T-helper 17 cell (primary cell): ENCODE measurements around the gene MAP3K5. TPM values are rescaled to one million over a fixed set of nuclear protein-coding genes. Genes with fewer than 3 reads are reported as not detected.
"Not testable (repeated sequence)": the region's sequence is repeated elsewhere in the genome, so short reads cannot be mapped to it uniquely, and the experiment has no call there.

Experiments
- ATAC-seq: fragments of 150-1000 bp; cut with Tn5 transposase; 2 replicates; pipeline ENCODE4 v1.10.0; 2021; ENCODE audit warnings: mild to moderate bottlenecking, moderate library complexity
- DNase-seq, 3 donors: peaks; one replicate each; pipeline versions ENCODE4 v3.0.0 to v3.0.0-alpha.2; 2020 to 2021
- H3K9me3 ChIP-seq: one replicate; pipeline ENCODE4 v1.7.0; 2013; ENCODE audit warnings: low read length, mild to moderate bottlenecking; ENCODE audit not compliant: control insufficient read depth, poor library complexity, severe bottlenecking
- H3K27ac Mint-ChIP-seq: one replicate; pipeline ENCODE4 v1.8.0; 2022; ENCODE audit warnings: mild to moderate bottlenecking, moderate library complexity, mixed read lengths
- H3K27me3 Mint-ChIP-seq: one replicate; pipeline ENCODE4 v1.8.0; 2022; ENCODE audit warnings: mixed read lengths
- H3K36me3 Mint-ChIP-seq: one replicate; pipeline ENCODE4 v1.8.0; 2022; ENCODE audit warnings: low read depth, mixed read lengths
- H3K4me1 Mint-ChIP-seq: one replicate; pipeline ENCODE4 v1.8.0; 2022; ENCODE audit warnings: mild to moderate bottlenecking, mixed read lengths
- H3K4me3 Mint-ChIP-seq: one replicate; pipeline ENCODE4 v1.8.0; 2022; ENCODE audit warnings: mild to moderate bottlenecking, moderate library complexity, mixed read lengths
- total RNA-seq, 4 donors: library from RNA in 2 of 4; stranded (reverse) in 2 of 4; gene quantifications; one replicate each; pipeline ENCODE4 v1.2.3 and lab custom pipeline; 2022 to 2026

Gene MAP3K5
- total RNA-seq, 2 donors from 2014 or later = 35.6 to 40.3 TPM

GRCh38 chr6:136598048-136598447 lies 194.2 kb downstream of the MAP3K5 start:
- Mint-ChIP-seq H3K27me3 (no peaks in the 10 kb centered on the region), H3K4me1 (peaks cover 35% of the 10 kb centered on the region), H3K4me3 (no peak overlapping the region), H3K27ac (no peak overlapping the region), H3K36me3 (peaks cover 11% of the 10 kb centered on the region)
- H3K9me3 ChIP-seq = no peaks in the 10 kb centered on the region
- ATAC-seq (no peak), DNase-seq (no peak)

DNA sequence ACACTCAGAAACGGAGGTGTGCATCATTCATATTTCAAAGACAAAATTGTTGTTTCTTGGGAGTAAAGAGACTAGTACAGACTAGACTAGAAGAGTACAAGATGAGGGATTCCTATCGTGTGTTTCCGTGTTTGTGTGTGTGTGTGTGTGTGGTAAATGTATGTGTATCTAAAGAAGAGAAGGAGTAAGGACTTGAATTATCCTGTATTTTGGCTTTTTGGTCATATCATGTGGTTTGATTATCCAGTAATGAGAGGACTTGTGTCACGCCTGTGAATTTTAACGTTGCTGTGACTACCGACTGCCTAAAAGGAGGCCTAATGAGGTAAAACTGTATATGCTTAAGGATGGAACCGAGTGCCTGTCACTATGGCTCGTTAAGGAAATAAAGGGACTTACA lies 197.6 kb downstream of the MAP3K5 start:
- peaks cover 38% of the 10 kb centered on the region for H3K4me1 Mint-ChIP-seq
- ATAC-seq (no peak), DNase-seq (no peak)
- H3K27ac Mint-ChIP-seq = peak overlapping the region; percentile 59
- peaks cover 16% of the 10 kb centered on the region for H3K36me3 Mint-ChIP-seq
- peak overlapping the region; percentile 67 for H3K4me3 Mint-ChIP-seq
- H3K27me3 Mint-ChIP-seq = no peaks in the 10 kb centered on the region
- no peaks in the 10 kb centered on the region for H3K9me3 ChIP-seq

DNA sequence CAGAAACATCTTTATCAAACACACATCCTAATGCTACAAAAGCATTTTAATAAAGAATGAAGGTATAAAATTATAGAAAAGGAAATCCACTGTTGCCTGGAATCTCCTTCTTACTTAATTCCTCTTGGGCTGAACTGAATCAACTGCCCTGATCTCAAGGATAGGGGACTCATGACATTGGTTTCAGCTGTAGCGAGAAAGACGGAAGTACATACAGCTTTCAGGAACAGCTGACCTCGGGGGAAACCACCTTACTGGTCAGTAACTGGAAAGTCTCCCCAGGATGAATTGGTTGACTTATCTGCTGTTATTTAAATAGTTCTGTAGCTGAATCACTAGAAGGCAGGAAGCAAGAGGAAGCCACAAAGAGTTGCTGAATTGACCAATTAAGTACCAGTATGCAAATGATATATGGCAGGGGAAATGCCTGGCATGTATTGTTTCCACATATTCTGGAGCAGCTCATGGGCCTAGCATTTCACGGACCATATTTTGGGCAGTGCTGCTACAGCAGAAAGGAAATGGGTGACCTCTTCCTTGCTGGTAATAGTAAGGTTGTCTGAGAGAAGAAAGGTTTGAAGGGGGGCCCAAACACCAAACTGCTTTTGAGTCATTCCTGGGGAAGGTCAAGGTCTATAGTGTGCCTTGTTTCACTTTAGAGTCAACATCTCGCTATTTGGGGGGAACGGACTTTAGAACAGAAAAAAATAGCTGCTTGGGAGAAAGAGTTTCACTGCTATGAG lies 198.4 kb downstream of the MAP3K5 start:
- Mint-ChIP-seq H3K36me3 (peaks cover 16% of the 10 kb centered on the region), H3K4me3 (peak overlapping the region; percentile 67), H3K27ac (peak overlapping the region; percentile 59), H3K27me3 (no peaks in the 10 kb centered on the region), H3K4me1 (peaks cover 38% of the 10 kb centered on the region)
- H3K9me3 ChIP-seq = no peaks in the 10 kb centered on the region
- ATAC-seq (peak; percentile 91), DNase-seq (no peak)

DNA sequence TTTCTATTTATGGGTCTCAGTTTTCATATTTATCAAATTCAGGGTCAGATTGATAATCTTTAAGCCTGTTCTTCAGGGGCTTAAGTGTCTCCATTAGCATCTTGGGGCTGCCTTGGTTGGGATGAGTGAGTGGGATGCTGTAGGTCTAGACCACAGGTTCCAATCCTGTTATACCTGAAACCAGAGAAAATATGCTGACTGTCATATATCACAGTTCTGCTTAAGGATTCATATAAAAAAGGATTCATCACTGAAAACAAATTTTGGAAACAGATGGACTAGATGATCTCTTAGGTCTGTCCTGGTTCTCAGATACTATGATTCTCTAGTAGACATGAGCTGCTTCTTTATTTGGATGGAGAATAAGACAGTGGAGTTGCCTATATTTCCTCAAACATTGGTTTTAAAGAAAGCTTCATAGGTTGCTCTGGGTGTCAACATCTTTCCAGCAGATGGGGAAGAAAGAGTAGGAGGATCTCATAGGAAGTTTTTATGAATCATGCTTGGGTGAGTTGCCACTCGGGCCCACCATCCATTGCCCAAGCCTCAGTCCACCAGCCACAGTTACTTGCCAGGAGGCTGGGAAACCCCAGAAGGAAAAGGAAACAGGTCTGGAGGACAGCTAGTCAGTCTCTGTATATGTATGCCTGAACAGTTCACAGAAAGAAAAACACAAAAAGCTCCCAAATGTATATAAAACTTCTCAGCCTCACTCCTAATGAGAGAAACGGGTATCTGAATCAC lies 199.2 kb downstream of the MAP3K5 start:
- Mint-ChIP-seq H3K27ac (peak overlapping the region; percentile 59), H3K4me1 (peaks cover 37% of the 10 kb centered on the region), H3K27me3 (no peaks in the 10 kb centered on the region), H3K4me3 (no peak overlapping the region), H3K36me3 (peaks cover 16% of the 10 kb centered on the region)
- ATAC-seq (no peak), DNase-seq (no peak)
- H3K9me3 ChIP-seq = no peaks in the 10 kb centered on the region

DNA sequence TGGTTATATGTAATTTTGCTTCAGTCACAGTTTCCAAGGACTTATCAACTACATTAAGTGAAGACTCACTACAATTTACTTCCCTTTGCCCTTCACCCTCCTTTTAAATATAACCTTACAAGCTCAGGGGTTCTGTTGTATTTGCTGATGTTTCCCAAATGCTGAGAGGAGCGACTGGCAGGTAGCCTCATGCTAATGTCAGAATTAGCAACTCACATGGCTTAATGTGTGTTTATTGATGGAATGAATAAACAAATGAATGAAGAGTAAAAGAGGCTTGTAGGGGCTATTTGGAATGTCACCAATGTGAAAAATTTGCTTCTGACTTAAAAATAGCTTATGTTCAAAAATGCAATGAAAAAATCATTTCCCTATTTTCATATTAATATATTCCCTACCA lies 200.7 kb downstream of the MAP3K5 start:
- Mint-ChIP-seq H3K27ac (no peak overlapping the region), H3K4me1 (peaks cover 35% of the 10 kb centered on the region), H3K27me3 (no peaks in the 10 kb centered on the region), H3K4me3 (no peak overlapping the region), H3K36me3 (peaks cover 14% of the 10 kb centered on the region)
- H3K9me3 ChIP-seq = no peaks in the 10 kb centered on the region
- ATAC-seq = no peak
- no peak for DNase-seq

- peaks cover 27% of the 10 kb centered on the region for H3K4me1 Mint-ChIP-seq
- H3K36me3 Mint-ChIP-seq, H3K4me3 Mint-ChIP-seq, H3K27ac Mint-ChIP-seq, DNase-seq, H3K9me3 ChIP-seq, H3K27me3 Mint-ChIP-seq, ATAC-seq: not testable (repeated sequence)
Observed at GRCh38 chr6:136590846-136591245, 201.4 kb downstream of the MAP3K5 start.

GRCh38 chr6:136587527-136587926 lies 204.8 kb downstream of the MAP3K5 start:
- no peaks in the 10 kb centered on the region for H3K9me3 ChIP-seq
- DNase-seq (no peak), ATAC-seq (no peak)
- H3K4me3 Mint-ChIP-seq = no peak overlapping the region
- no peaks in the 10 kb centered on the region for H3K27me3 Mint-ChIP-seq
- no peak overlapping the region for H3K27ac Mint-ChIP-seq
- H3K4me1 Mint-ChIP-seq = peaks cover 9% of the 10 kb centered on the region
- H3K36me3 Mint-ChIP-seq = peaks cover 14% of the 10 kb centered on the region

DNA sequence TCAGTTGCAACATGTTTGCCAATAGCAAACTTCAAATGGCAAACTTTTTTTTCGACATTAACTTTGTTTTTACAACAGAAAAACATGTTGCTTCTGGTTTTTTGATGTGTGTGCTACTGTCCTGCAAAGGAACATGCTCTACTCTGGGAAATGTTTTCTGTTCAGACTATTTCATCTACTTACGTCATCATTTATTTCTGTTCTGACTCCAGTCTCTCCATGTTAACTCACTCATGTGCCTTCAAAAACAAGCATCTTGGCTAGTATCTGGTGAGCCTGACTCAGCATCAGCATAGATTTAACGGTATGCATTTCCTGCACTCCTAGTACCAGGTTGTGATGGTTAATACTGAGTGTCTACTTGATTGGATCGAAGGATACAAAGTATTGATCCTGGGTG lies 206.0 kb downstream of the MAP3K5 start:
- DNase-seq (no peak), ATAC-seq (no peak)
- H3K4me1 Mint-ChIP-seq = peaks cover 9% of the 10 kb centered on the region
- H3K4me3 Mint-ChIP-seq = no peak overlapping the region
- peaks cover 14% of the 10 kb centered on the region for H3K36me3 Mint-ChIP-seq
- no peak overlapping the region for H3K27ac Mint-ChIP-seq
- H3K9me3 ChIP-seq = no peaks in the 10 kb centered on the region
- H3K27me3 Mint-ChIP-seq = no peaks in the 10 kb centered on the region

GRCh38 chr6:136585523-136585922 lies 206.8 kb downstream of the MAP3K5 start:
- not testable (repeated sequence) for DNase-seq, H3K4me1 Mint-ChIP-seq, ATAC-seq, H3K4me3 Mint-ChIP-seq, H3K27ac Mint-ChIP-seq, H3K27me3 Mint-ChIP-seq, H3K9me3 ChIP-seq
- peaks cover 15% of the 10 kb centered on the region for H3K36me3 Mint-ChIP-seq

DNA sequence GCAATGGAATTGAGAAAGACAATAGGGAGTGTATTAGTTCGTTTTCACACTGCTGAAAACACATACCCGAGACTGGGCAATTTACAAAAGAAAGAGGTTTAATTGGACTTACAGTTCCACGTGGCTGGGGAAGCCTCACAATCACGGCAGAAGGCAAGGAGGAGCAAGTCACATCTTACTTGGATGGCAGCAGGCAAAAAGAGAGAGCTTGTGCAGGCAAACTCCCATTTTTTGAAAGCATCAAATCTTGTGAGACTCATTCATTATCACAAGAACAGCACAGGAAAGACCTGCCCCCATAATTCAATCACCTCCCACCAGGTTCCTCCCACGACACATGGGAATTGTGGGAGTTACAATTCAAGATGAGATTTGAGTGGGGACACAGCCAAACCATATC lies 208.0 kb downstream of the MAP3K5 start:
- H3K9me3 ChIP-seq, H3K4me1 Mint-ChIP-seq, ATAC-seq, DNase-seq, H3K4me3 Mint-ChIP-seq, H3K27me3 Mint-ChIP-seq: not testable (repeated sequence)
- peaks cover 15% of the 10 kb centered on the region for H3K36me3 Mint-ChIP-seq
- peak overlapping the region; percentile 84 for H3K27ac Mint-ChIP-seq

GRCh38 chr6:136582711-136583471 lies 209.4 kb downstream of the MAP3K5 start:
- peak; percentile 33 for ATAC-seq
- Mint-ChIP-seq H3K4me1 (peaks cover 4% of the 10 kb centered on the region), H3K27me3 (no peaks in the 10 kb centered on the region), H3K36me3 (peaks cover 22% of the 10 kb centered on the region), H3K27ac (no peak overlapping the region), H3K4me3 (no peak overlapping the region)
- no peak for DNase-seq
- no peaks in the 10 kb centered on the region for H3K9me3 ChIP-seq

DNA sequence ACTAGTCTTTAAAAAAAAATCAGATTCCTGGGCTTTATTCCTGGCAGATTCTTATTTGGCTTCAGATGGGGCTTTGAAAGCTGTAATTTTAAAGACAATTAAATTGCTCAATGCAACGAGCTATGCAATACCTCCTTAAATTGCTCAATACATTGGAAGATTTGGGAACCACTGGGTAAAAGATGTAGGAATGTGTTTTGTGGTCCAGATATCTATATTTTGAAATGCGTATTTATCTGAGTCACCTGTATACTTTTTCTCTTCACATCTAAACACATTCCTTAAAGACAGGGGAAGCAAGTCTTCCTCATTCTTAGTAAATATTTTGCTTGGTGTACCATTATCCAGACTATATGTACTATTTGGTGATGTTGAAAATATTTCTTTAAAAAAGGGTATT lies 212.5 kb downstream of the MAP3K5 start:
- DNase-seq (no peak), ATAC-seq (no peak)
- H3K27me3 Mint-ChIP-seq = no peaks in the 10 kb centered on the region
- peaks cover 4% of the 10 kb centered on the region for H3K4me1 Mint-ChIP-seq
- H3K4me3 Mint-ChIP-seq = no peak overlapping the region
- H3K36me3 Mint-ChIP-seq = peaks cover 30% of the 10 kb centered on the region
- H3K27ac Mint-ChIP-seq = no peak overlapping the region
- no peaks in the 10 kb centered on the region for H3K9me3 ChIP-seq

GRCh38 chr6:136576821-136577220 lies 215.5 kb downstream of the MAP3K5 start:
- H3K36me3 Mint-ChIP-seq = peaks cover 25% of the 10 kb centered on the region
- no peaks in the 10 kb centered on the region for H3K9me3 ChIP-seq
- H3K27me3 Mint-ChIP-seq = no peaks in the 10 kb centered on the region
- no peak for ATAC-seq
- no peaks in the 10 kb centered on the region for H3K4me1 Mint-ChIP-seq
- peak overlapping the region; percentile 41 for H3K27ac Mint-ChIP-seq
- no peak overlapping the region for H3K4me3 Mint-ChIP-seq
- no peak for DNase-seq
